ENCODE results near the gene CCL17. TPM values are rescaled to one million over a fixed set of nuclear protein-coding genes. Genes with fewer than 3 reads are reported as not detected.

The CCL17 gene
- total and polyA plus RNA-seq, 10 of the 15 experiments (the other 5 are each of a cell fraction or from before 2014, with no cell fraction given) = 1.2 to 84.9 (median 34.2) TPM

- intact Hi-C loops (cut with micrococcal nuclease; ENCODE audit: unreplicated experiment) = no loop called here
- Histone ChIP-seq H3K4me3 (no peak overlapping the region), H3K4me2 (ENCODE audit: control insufficient read depth, insufficient read depth) (no peak overlapping the region), H3K9ac (ENCODE audit: control insufficient read depth, insufficient read depth, low read length) (no peak overlapping the region), H3K27ac (ENCODE audit: control insufficient read depth, insufficient read depth) (no peak overlapping the region), H3K36me3 (ENCODE audit: control insufficient read depth in 2 of 2, insufficient read depth in 2 of 2, low read length in 1 of 2) (no peaks in the 10 kb centered on the region; a peak in 1 of 4 replicates), H3K9me3 (replicated peaks; ENCODE audit: control insufficient read depth, insufficient read depth, low read length) (no peaks in the 10 kb centered on the region), H3K27me3 (replicated peaks in 1 of 2; ENCODE audit: control insufficient read depth in 2 of 2, insufficient read depth in 2 of 2, low read length in 1 of 2) (no peaks in the 10 kb centered on the region), H2AFZ (ENCODE audit: control insufficient read depth, low read depth, low read length) (no peak overlapping the region), H4K20me1 (ENCODE audit: control insufficient read depth, insufficient read depth) (no peaks in the 10 kb centered on the region), H3K79me2 (ENCODE audit: control insufficient read depth, insufficient read depth, low read length) (no peaks in the 10 kb centered on the region), H3K4me1 (ENCODE audit: control insufficient read depth, insufficient read depth, low read length) (no peaks in the 10 kb centered on the region)
- RAD21 ChIA-PET (ENCODE audit: unreplicated experiment) = interaction anchor here (1.1 to 2.4 kb wide), 6 partner anchors 9 to 65 kb away, joined by 3 to 11 read pairs (median 6); no protein-coding TSS in a partner anchor
- CTCF ChIA-PET = interaction anchor here (1.3 to 1.4 kb wide), 2 partner anchors 11 to 51 kb away, joined by 4 to 6 read pairs; no protein-coding TSS in a partner anchor
- 30% methylated on average over 6 of the region's 6 CpGs for WGBS (ENCODE audit: insufficient coverage, insufficient replicate concordance, low lambda C conversion rate, missing lambda C conversion rate)
- DNase-seq (ENCODE audit: low read depth, low spot score) (no peak), FAIRE-seq (no peak), ATAC-seq (peak; percentile 45)
- BruUV-seq (replicated peaks) = no TSS peak
- SMC1A ChIA-PET (ENCODE audit: uncharacterized antibody, unreplicated experiment) = interaction anchor here (0.7 to 1.0 kb wide), 3 partner anchors 46 to 92 kb away, joined by 3 to 4 read pairs (median 3); no protein-coding TSS in a partner anchor
- in situ Hi-C loops (cut with MboI) = no loop called here
- POLR2A ChIA-PET = interaction anchor here (0.6 to 1.4 kb wide), 5 partner anchors 11 to 50 kb away, joined by 3 to 5 read pairs (median 3); no protein-coding TSS in a partner anchor
- TF ChIP-seq YY1 (IDR thresholded peaks at IDR 0.05; ENCODE audit: low read depth, low read length) (no peak), NR2C1 (IDR thresholded peaks at IDR 0.05) (no peak), NKRF (conservative IDR thresholded peaks at IDR 0.05) (no peak), SPI1 (IDR thresholded peaks at IDR 0.05; ENCODE audit: borderline replicate concordance, insufficient read depth, low read depth, low read length) (no peak), SMAD5 (IDR thresholded peaks at IDR 0.05; ENCODE audit: low read depth) (peak; percentile 34; the same call in 1 of the 2 replicates), PML (IDR thresholded peaks at IDR 0.05; ENCODE audit: low read length) (peak; percentile 67; the same call in 1 of the 2 replicates), POLR2AphosphoS5 (IDR thresholded peaks at IDR 0.05; ENCODE audit: low read length) (0 out of 2 replicates have a peak, but pooled peaks have one; percentile 9), ZNF687 (IDR thresholded peaks at IDR 0.05) (0 out of 2 replicates have a peak, but pooled peaks have one; percentile 24), CBFB (IDR thresholded peaks at IDR 0.05; ENCODE audit: low read depth) (peak; percentile 72), POLR2AphosphoS2 (IDR thresholded peaks at IDR 0.05; ENCODE audit: low read depth, low read length) (peak; percentile 64; the same call in 1 of the 2 replicates), RUNX3 (IDR thresholded peaks at IDR 0.05; ENCODE audit: low read length) (peak; percentile 39), ZBED1 (IDR thresholded peaks at IDR 0.05; ENCODE audit: borderline replicate concordance) (0 out of 2 replicates have a peak, but pooled peaks have one; percentile 5), BCL3 (IDR thresholded peaks at IDR 0.05; ENCODE audit: borderline replicate concordance, insufficient read depth, low read depth, low read length, poor library complexity, severe bottlenecking) (peak; percentile 75), POLR2A (IDR thresholded peaks at IDR 0.05; ENCODE audit: low read depth, low read length) (peak; percentile 55)
These were observed 38.0 kb upstream of the CCL17 start for GRCh38 chr16:57366544-57367040.
